GM12864 (cell line): ENCODE measurements around the gene TGFBR1.

Experiments
- DNase-seq: peaks from one replicate; pipeline ENCODE4 v3.0.0-alpha.2; 2011; ENCODE audit warnings: low read depth
- H3K4me3 ChIP-seq: 2 replicates; pipeline ENCODE4 v1.5.1; 2011; ENCODE audit warnings: mild to moderate bottlenecking, low read depth, low read length, control low read depth
- CTCF ChIP-seq: IDR thresholded peaks from 2 replicates; pipeline ENCODE4 v1.5.1; 2011; ENCODE audit warnings: low read depth, mild to moderate bottlenecking, moderate library complexity, low read length, control low read depth, inconsistent platforms; ENCODE audit errors: missing control alignments

Gene TGFBR1

GRCh38 chr9:99085949-99086948, 18.7 kb upstream of the TGFBR1 start:
- DNase-seq, result no peak
- no peak overlapping the region for H3K4me3 ChIP-seq
- TF ChIP-seq CTCF, result no peak

- no peak for DNase-seq
- H3K4me3 ChIP-seq, result no peak overlapping the region
- TF ChIP-seq CTCF, result no peak
Observed at GRCh38 chr9:99087462-99087861, 17.5 kb upstream of the TGFBR1 start.

- DNase-seq, result no peak
- no peak for TF ChIP-seq CTCF
Observed at GRCh38 chr9:99090336-99091130, 14.4 kb upstream of the TGFBR1 start.

GRCh38 chr9:99092643-99093491, 12.0 kb upstream of the TGFBR1 start:
- no peak for TF ChIP-seq CTCF
- H3K4me3 ChIP-seq, result no peak overlapping the region
- no peak for DNase-seq

More at GRCh38 chr9:99090336-99091130, 14.4 kb upstream of the TGFBR1 start:
- H3K4me3 ChIP-seq, result no peak overlapping the region

- no peak for TF ChIP-seq CTCF
- H3K4me3 ChIP-seq, result no peak overlapping the region
- no peak for DNase-seq
Observed at GRCh38 chr9:99093492-99093791, 11.5 kb upstream of the TGFBR1 start.

- no peak for DNase-seq
- TF ChIP-seq CTCF, result no peak
- H3K4me3 ChIP-seq, result no peak overlapping the region
Observed at GRCh38 chr9:99095565-99095964, 9.3 kb upstream of the TGFBR1 start.
